HL-60 (cell line): ENCODE data around the gene GALNT15.

Source experiments
- DNase-seq, 2 experiments: peaks; one replicate each; pipeline ENCODE4 v3.0.0-alpha.2; 2010 to 2020; ENCODE audit warnings: low read depth in 1 of 2, low spot score in 1 of 2
- H3K27ac ChIP-seq: fragments of 250-450 bp; sonication (Bioruptor Pico); replicated peaks from 2 replicates; pipeline ENCODE4 v1.5.1; 2020; ENCODE audit warnings: mild to moderate bottlenecking, moderate library complexity
- H3K27me3 ChIP-seq: fragments of 250-450 bp; sonication (Bioruptor Pico); 2 replicates; pipeline ENCODE4 v1.5.1; 2021; ENCODE audit warnings: mild to moderate bottlenecking, moderate library complexity; ENCODE audit not compliant: insufficient read depth, poor library complexity, severe bottlenecking
- H3K4me3 ChIP-seq: replicated peaks from 2 replicates; pipeline ENCODE4 v1.5.1; 2011; ENCODE audit warnings: mild to moderate bottlenecking, control low read depth, low read length; ENCODE audit not compliant: insufficient read depth
- GABPA ChIP-seq: IDR thresholded peaks from 2 replicates; pipeline ENCODE4 v1.6.1; 2012; ENCODE audit warnings: low read depth
- POLR2AphosphoS5 ChIP-seq: IDR thresholded peaks from 2 replicates; pipeline ENCODE4 v1.6.1; 2012; ENCODE audit warnings: low read depth
- REST ChIP-seq: IDR thresholded peaks from 2 replicates; pipeline ENCODE4 v1.6.1; 2012; ENCODE audit warnings: low read depth; ENCODE audit not compliant: insufficient replicate concordance
- SPI1 ChIP-seq: IDR thresholded peaks from 2 replicates; pipeline ENCODE4 v1.6.1; 2012; ENCODE audit warnings: low read depth, mild to moderate bottlenecking, borderline replicate concordance
- TF ChIP-seq, protein P1 (sequence below): IDR thresholded peaks from one replicate; pipeline ENCODE4 v1.5.1; 2011; ENCODE audit warnings: low read length, control low read depth, inconsistent platforms; ENCODE audit not compliant: insufficient read depth

The GALNT15 gene

GRCh38 chr3:16168211-16168610 lies 6.3 kb upstream of the GALNT15 start:
- no peak overlapping the region for H3K4me3 ChIP-seq
- H3K27ac ChIP-seq: no peak overlapping the region
- no peak for TF ChIP-seq SPI1
- TF ChIP-seq GABPA: no peak
- no peak for TF ChIP-seq REST
- TF ChIP-seq POLR2AphosphoS5: no peak
- TF ChIP-seq, protein P1, sequence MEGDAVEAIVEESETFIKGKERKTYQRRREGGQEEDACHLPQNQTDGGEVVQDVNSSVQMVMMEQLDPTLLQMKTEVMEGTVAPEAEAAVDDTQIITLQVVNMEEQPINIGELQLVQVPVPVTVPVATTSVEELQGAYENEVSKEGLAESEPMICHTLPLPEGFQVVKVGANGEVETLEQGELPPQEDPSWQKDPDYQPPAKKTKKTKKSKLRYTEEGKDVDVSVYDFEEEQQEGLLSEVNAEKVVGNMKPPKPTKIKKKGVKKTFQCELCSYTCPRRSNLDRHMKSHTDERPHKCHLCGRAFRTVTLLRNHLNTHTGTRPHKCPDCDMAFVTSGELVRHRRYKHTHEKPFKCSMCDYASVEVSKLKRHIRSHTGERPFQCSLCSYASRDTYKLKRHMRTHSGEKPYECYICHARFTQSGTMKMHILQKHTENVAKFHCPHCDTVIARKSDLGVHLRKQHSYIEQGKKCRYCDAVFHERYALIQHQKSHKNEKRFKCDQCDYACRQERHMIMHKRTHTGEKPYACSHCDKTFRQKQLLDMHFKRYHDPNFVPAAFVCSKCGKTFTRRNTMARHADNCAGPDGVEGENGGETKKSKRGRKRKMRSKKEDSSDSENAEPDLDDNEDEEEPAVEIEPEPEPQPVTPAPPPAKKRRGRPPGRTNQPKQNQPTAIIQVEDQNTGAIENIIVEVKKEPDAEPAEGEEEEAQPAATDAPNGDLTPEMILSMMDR: no peak
- peaks cover 6% of the 10 kb centered on the region for H3K27me3 ChIP-seq
- DNase-seq: no peak

DNA sequence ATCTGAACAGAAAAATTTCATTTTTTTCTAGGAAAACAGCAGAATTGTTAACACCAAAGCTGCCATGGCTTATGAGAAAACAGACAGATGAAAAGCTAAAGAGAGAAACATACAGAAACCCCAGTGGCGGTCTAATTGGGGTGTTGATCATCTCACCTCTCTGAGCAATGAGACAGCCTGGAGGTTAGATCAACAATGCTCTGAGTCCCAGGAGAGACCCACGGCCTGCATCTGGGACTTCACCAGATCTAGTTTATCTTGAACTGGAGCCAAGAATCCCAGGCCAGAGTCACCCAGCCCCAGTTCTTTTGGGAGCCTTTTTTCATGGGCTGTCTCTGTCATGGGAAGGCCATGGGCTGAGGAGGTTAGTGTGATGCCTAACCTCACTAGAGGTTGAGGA lies 3.5 kb upstream of the GALNT15 start:
- TF ChIP-seq SPI1: no peak
- no peak for TF ChIP-seq REST
- TF ChIP-seq, protein P1: no peak
- no peak for TF ChIP-seq GABPA
- no peak for TF ChIP-seq POLR2AphosphoS5
- Histone ChIP-seq H3K27ac (no peak overlapping the region), H3K27me3 (peaks cover 4% of the 10 kb centered on the region), H3K4me3 (no peak overlapping the region)
- DNase-seq: no peak

DNA sequence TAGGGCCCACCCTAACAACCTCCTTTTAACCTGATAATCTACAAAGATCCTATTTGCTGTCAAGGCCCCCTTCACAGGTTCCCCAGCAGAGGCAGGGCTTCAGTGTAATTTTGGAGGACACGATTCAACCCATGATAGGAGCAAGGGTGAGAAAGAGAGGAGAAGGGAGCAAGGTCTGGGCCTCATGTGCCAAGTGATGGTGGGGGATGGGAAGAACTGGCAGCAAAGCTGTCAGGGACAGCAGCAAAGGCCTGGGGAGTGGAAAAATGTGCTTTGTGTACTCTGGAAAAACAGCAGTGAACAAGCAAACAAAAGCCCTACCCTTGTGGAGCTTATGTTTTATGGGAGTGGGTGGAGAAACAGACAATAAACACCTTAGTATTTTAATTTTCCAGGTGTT lies 2.7 kb upstream of the GALNT15 start:
- H3K4me3 ChIP-seq: no peak overlapping the region
- H3K27me3 ChIP-seq: peaks cover 4% of the 10 kb centered on the region
- H3K27ac ChIP-seq: no peak overlapping the region
- no peak for DNase-seq
- TF ChIP-seq SPI1 (no peak), GABPA (no peak)

GRCh38 chr3:16173283-16174025 lies 1.0 kb upstream of the GALNT15 start:
- Histone ChIP-seq H3K27ac (no peak overlapping the region), H3K27me3 (peaks cover 4% of the 10 kb centered on the region), H3K4me3 (no peak overlapping the region)
- TF ChIP-seq GABPA: no peak
- TF ChIP-seq SPI1: no peak
- no peak for TF ChIP-seq POLR2AphosphoS5
- TF ChIP-seq, protein P1: no peak
- no peak for TF ChIP-seq REST
- no peak for DNase-seq
